ENCODE data around the gene FAHD1. TPM values are rescaled to one million over a fixed set of nuclear protein-coding genes. Genes with fewer than 3 reads are reported as not detected.

The FAHD1 gene
- total RNA-seq, 1 donor from 2014 or later, result 26.3 TPM

- TF ChIP-seq CTCF (IDR thresholded peaks at IDR 0.05; ENCODE audit: borderline replicate concordance), result no peak
- Histone ChIP-seq H3K4me1 (peaks cover 15% of the 10 kb centered on the region), H3K27me3 (ENCODE audit: low read depth) (no peaks in the 10 kb centered on the region), H3K9me3 (replicated peaks) (no peaks in the 10 kb centered on the region), H3K27ac (replicated peaks) (no peak overlapping the region), H3K36me3 (peaks cover 82% of the 10 kb centered on the region), H3K4me3 (no peak overlapping the region)
- intact Hi-C loops (cut with micrococcal nuclease), result no loop called here
- DNase-seq, result no peak
Observed at GRCh38 chr16:1819611-1820010, 7.4 kb upstream of the FAHD1 start.

- no peak for DNase-seq
- H3K4me1 ChIP-seq, result peaks cover 22% of the 10 kb centered on the region
- no peak overlapping the region for H3K27ac ChIP-seq (replicated peaks)
- peaks cover 76% of the 10 kb centered on the region for H3K36me3 ChIP-seq
- H3K4me3 ChIP-seq, result no peak overlapping the region
- no peaks in the 10 kb centered on the region for H3K9me3 ChIP-seq (replicated peaks)
- no peak for TF ChIP-seq CTCF (IDR thresholded peaks at IDR 0.05; ENCODE audit: borderline replicate concordance)
- H3K27me3 ChIP-seq (ENCODE audit: low read depth), result no peaks in the 10 kb centered on the region
- intact Hi-C loops (cut with micrococcal nuclease), result no loop called here
Observed at GRCh38 chr16:1820096-1820945, 6.7 kb upstream of the FAHD1 start.

GRCh38 chr16:1820946-1821290, 6.1 kb upstream of the FAHD1 start:
- no peak overlapping the region for H3K27ac ChIP-seq (replicated peaks)
- H3K9me3 ChIP-seq (replicated peaks), result no peaks in the 10 kb centered on the region
- peaks cover 70% of the 10 kb centered on the region for H3K36me3 ChIP-seq
- no peak for TF ChIP-seq CTCF (IDR thresholded peaks at IDR 0.05; ENCODE audit: borderline replicate concordance)
- intact Hi-C loops (cut with micrococcal nuclease), result no loop called here
- no peak for DNase-seq
- H3K27me3 ChIP-seq (ENCODE audit: low read depth), result no peaks in the 10 kb centered on the region
- H3K4me1 ChIP-seq, result peaks cover 28% of the 10 kb centered on the region
- no peak overlapping the region for H3K4me3 ChIP-seq

GRCh38 chr16:1821861-1822611, 5.0 kb upstream of the FAHD1 start:
- no peak for TF ChIP-seq CTCF (IDR thresholded peaks at IDR 0.05; ENCODE audit: borderline replicate concordance)
- peaks cover 32% of the 10 kb centered on the region for H3K4me1 ChIP-seq
- no peak for DNase-seq
- no peaks in the 10 kb centered on the region for H3K27me3 ChIP-seq (ENCODE audit: low read depth)
- H3K4me3 ChIP-seq, result no peak overlapping the region
- peaks cover 59% of the 10 kb centered on the region for H3K36me3 ChIP-seq
- no peaks in the 10 kb centered on the region for H3K9me3 ChIP-seq (replicated peaks)
- intact Hi-C loops (cut with micrococcal nuclease), result no loop called here
- no peak overlapping the region for H3K27ac ChIP-seq (replicated peaks)

GRCh38 chr16:1822801-1823200, 4.2 kb upstream of the FAHD1 start:
- DNase-seq, result no peak
- Histone ChIP-seq H3K4me1 (peaks cover 40% of the 10 kb centered on the region), H3K4me3 (no peak overlapping the region), H3K36me3 (peaks cover 51% of the 10 kb centered on the region), H3K9me3 (replicated peaks) (no peaks in the 10 kb centered on the region), H3K27me3 (ENCODE audit: low read depth) (no peaks in the 10 kb centered on the region), H3K27ac (replicated peaks) (no peak overlapping the region)
- intact Hi-C loops (cut with micrococcal nuclease), result no loop called here
- no peak for TF ChIP-seq CTCF (IDR thresholded peaks at IDR 0.05; ENCODE audit: borderline replicate concordance)
